ENCODE measurements around the gene CTNNA2.

GRCh38 chr2:79827881-79828280 lies 315.0 kb downstream of the CTNNA2 start:
- TF ChIP-seq YY1 (IDR thresholded peaks at IDR 0.05; ENCODE audit: low read depth) (no peak), TAF1 (IDR thresholded peaks at IDR 0.05; ENCODE audit: low read depth) (no peak), CEBPB (IDR thresholded peaks at IDR 0.05) (no peak), EP300 (IDR thresholded peaks at IDR 0.05; ENCODE audit: borderline replicate concordance) (no peak), RAD21 (IDR thresholded peaks at IDR 0.05; ENCODE audit: low read depth) (no peak), REST (IDR thresholded peaks at IDR 0.05; ENCODE audit: low read depth) (no peak), TEAD4 (IDR thresholded peaks at IDR 0.05) (no peak)
